Fibroblast of lung (primary cell): ENCODE results near the gene EPB41.

Experiments used
- CTCF ChIP-seq, 2 donors: IDR thresholded peaks in 1 of 2; conservative IDR thresholded peaks in 1 of 2; 1 replicate in 1 of 2; 2 replicates in 1 of 2; pipeline ENCODE4 v1.5.1; 2011 to 2012; ENCODE audit warnings: low read length in 2 of 2, control low read depth in 1 of 2, inconsistent platforms in 1 of 2, low read depth in 1 of 2, mild to moderate bottlenecking in 1 of 2
- EZH2 ChIP-seq: IDR thresholded peaks from 2 replicates; pipeline ENCODE4 v1.5.1; 2012; ENCODE audit warnings: low read length, control low read depth, mild to moderate bottlenecking; ENCODE audit errors: missing control alignments

- no peak for TF ChIP-seq CTCF (conservative IDR thresholded peaks at IDR 0.05 in 1 of 2, IDR thresholded peaks at IDR 0.05 in 1 of 2; ENCODE audit: low read depth in 1 of 2, low read length in 2 of 2)
- no peak for TF ChIP-seq EZH2
These were observed 5.2 kb upstream of the EPB41 start for GRCh38 chr1:28909198-28909597.
